Measurements from ENCODE around the gene SOS1. TPM values are rescaled to one million over a fixed set of nuclear protein-coding genes. Genes with fewer than 3 reads are reported as not detected.

Gene SOS1
- total and polyA plus RNA-seq, 2 of the 13 experiments (the other 11 are each of a cell fraction or from before 2014, with no cell fraction given) = 20.8 to 60.4 TPM

- TF ChIP-seq, protein P1, sequence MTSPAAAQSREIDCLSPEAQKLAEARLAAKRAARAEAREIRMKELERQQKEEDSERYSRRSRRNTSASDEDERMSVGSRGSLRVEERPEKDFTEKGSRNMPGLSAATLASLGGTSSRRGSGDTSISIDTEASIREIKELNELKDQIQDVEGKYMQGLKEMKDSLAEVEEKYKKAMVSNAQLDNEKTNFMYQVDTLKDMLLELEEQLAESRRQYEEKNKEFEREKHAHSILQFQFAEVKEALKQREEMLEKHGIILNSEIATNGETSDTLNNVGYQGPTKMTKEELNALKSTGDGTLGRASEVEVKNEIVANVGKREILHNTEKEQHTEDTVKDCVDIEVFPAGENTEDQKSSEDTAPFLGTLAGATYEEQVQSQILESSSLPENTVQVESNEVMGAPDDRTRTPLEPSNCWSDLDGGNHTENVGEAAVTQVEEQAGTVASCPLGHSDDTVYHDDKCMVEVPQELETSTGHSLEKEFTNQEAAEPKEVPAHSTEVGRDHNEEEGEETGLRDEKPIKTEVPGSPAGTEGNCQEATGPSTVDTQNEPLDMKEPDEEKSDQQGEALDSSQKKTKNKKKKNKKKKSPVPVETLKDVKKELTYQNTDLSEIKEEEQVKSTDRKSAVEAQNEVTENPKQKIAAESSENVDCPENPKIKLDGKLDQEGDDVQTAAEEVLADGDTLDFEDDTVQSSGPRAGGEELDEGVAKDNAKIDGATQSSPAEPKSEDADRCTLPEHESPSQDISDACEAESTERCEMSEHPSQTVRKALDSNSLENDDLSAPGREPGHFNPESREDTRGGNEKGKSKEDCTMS (CRISPR knock-in tag; conservative IDR thresholded peaks at IDR 0.05) = 0 out of 2 replicates have a peak, but pooled peaks have one; percentile 24
- TF ChIP-seq ZNF460 (CRISPR knock-in tag; IDR thresholded peaks at IDR 0.05; ENCODE audit: borderline replicate concordance) (no peak), DNMT3B (CRISPR knock-in tag; conservative IDR thresholded peaks at IDR 0.05) (0 out of 2 replicates have a peak, but pooled peaks have one; percentile 45), ZBTB20 (CRISPR knock-in tag; IDR thresholded peaks at IDR 0.05; ENCODE audit: borderline replicate concordance, low read depth) (peak; percentile 83; the same call in 1 of the 2 replicates), KDM5A (IDR thresholded peaks at IDR 0.05; ENCODE audit: borderline replicate concordance, low read length) (no peak), ZNF12 (CRISPR knock-in tag; IDR thresholded peaks at IDR 0.05) (peak; percentile 24; the same call in 1 of the 2 replicates), ZNF224 (CRISPR knock-in tag; IDR thresholded peaks at IDR 0.05) (no peak), MXD4 (CRISPR knock-in tag; IDR thresholded peaks at IDR 0.05) (peak; percentile 40; the same call in 1 of the 2 replicates), POGZ (CRISPR knock-in tag; IDR thresholded peaks at IDR 0.05) (peak; percentile 28; the same call in 1 of the 2 replicates), LCORL (IDR thresholded peaks at IDR 0.05) (no peak), LCORL (CRISPR knock-in tag; IDR thresholded peaks at IDR 0.05) (peak; percentile 53), TEAD3 (CRISPR knock-in tag; optimal IDR thresholded peaks at IDR 0.05; ENCODE audit: borderline replicate concordance) (peak; percentile 7), SETDB1 (CRISPR knock-in tag; IDR thresholded peaks at IDR 0.05; ENCODE audit: borderline replicate concordance) (no peak), SMC3 (IDR thresholded peaks at IDR 0.05; ENCODE audit: low read length) (peak; percentile 95), ARNTL (CRISPR knock-in tag; IDR thresholded peaks at IDR 0.05) (0 out of 2 replicates have a peak, but pooled peaks have one; percentile 19), HNRNPK (IDR thresholded peaks at IDR 0.05; ENCODE audit: low read depth, low read length, poor library complexity, severe bottlenecking) (no peak), XRCC5 (optimal IDR thresholded peaks at IDR 0.05; ENCODE audit: low read length) (peak; percentile 32), ZNF501 (CRISPR knock-in tag; IDR thresholded peaks at IDR 0.05) (peak; percentile 81)
- TF ChIP-seq, protein P2, sequence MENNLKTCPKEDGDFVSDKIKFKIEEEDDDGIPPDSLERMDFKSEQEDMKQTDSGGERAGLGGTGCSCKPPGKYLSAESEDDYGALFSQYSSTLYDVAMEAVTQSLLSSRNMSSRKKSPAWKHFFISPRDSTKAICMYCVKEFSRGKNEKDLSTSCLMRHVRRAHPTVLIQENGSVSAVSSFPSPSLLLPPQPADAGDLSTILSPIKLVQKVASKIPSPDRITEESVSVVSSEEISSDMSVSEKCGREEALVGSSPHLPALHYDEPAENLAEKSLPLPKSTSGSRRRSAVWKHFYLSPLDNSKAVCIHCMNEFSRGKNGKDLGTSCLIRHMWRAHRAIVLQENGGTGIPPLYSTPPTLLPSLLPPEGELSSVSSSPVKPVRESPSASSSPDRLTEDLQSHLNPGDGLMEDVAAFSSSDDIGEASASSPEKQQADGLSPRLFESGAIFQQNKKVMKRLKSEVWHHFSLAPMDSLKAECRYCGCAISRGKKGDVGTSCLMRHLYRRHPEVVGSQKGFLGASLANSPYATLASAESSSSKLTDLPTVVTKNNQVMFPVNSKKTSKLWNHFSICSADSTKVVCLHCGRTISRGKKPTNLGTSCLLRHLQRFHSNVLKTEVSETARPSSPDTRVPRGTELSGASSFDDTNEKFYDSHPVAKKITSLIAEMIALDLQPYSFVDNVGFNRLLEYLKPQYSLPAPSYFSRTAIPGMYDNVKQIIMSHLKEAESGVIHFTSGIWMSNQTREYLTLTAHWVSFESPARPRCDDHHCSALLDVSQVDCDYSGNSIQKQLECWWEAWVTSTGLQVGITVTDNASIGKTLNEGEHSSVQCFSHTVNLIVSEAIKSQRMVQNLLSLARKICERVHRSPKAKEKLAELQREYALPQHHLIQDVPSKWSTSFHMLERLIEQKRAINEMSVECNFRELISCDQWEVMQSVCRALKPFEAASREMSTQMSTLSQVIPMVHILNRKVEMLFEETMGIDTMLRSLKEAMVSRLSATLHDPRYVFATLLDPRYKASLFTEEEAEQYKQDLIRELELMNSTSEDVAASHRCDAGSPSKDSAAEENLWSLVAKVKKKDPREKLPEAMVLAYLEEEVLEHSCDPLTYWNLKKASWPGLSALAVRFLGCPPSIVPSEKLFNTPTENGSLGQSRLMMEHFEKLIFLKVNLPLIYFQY (CRISPR knock-in tag; IDR thresholded peaks at IDR 0.05; ENCODE audit: borderline replicate concordance) = peak; percentile 43; the same call in 1 of the 2 replicates
- TF ChIP-seq, protein P3, sequence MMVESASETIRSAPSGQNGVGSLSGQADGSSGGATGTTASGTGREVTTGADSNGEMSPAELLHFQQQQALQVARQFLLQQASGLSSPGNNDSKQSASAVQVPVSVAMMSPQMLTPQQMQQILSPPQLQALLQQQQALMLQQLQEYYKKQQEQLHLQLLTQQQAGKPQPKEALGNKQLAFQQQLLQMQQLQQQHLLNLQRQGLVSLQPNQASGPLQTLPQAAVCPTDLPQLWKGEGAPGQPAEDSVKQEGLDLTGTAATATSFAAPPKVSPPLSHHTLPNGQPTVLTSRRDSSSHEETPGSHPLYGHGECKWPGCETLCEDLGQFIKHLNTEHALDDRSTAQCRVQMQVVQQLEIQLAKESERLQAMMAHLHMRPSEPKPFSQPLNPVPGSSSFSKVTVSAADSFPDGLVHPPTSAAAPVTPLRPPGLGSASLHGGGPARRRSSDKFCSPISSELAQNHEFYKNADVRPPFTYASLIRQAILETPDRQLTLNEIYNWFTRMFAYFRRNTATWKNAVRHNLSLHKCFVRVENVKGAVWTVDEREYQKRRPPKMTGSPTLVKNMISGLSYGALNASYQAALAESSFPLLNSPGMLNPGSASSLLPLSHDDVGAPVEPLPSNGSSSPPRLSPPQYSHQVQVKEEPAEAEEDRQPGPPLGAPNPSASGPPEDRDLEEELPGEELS (CRISPR knock-in tag; IDR thresholded peaks at IDR 0.05) = peak; percentile 31; the same call in 1 of the 2 replicates
Observed at GRCh38 chr2:38947241-38948239, 173.3 kb downstream of the SOS1 start (continued).

All from HepG2 (cell line).